Calu3 (cell line): ENCODE measurements around the gene USP54. TPM values are rescaled to one million over a fixed set of nuclear protein-coding genes. Genes with fewer than 3 reads are reported as not detected.

ENCODE experiments used
- BruUV-seq: library from RNA; stranded (reverse); fragments of 400-500 nt; replicated peaks from 2 replicates; lab custom pipeline; 2021; lab: Mats Ljungman, UMichigan
- CTCF ChIA-PET: fragments of 300-600 bp; sonication (Branson Sonifier 250); formaldehyde crosslinking; loops from one replicate; lab custom pipeline; 2022; ENCODE audit warnings: antibody characterized with exemption; lab: Charles Lee
- DNase-seq: peaks from one replicate; pipeline ENCODE4 v3.0.0; 2022
- H3K27ac Mint-ChIP-seq: one replicate; pipeline ENCODE4 v1.8.0; 2022; ENCODE audit warnings: mixed read lengths; ENCODE audit not compliant: unreplicated experiment
- H3K27me3 Mint-ChIP-seq: one replicate; pipeline ENCODE4 v1.8.0; 2022; ENCODE audit warnings: mixed read lengths; ENCODE audit not compliant: unreplicated experiment
- H3K36me3 Mint-ChIP-seq: one replicate; pipeline ENCODE4 v1.8.0; 2022; ENCODE audit warnings: mild to moderate bottlenecking, moderate library complexity, mixed read lengths; ENCODE audit not compliant: insufficient read depth, unreplicated experiment
- H3K4me1 Mint-ChIP-seq: one replicate; pipeline ENCODE4 v1.8.0; 2022; ENCODE audit warnings: mild to moderate bottlenecking, low read depth, mixed read lengths; ENCODE audit not compliant: unreplicated experiment
- H3K4me3 Mint-ChIP-seq: one replicate; pipeline ENCODE4 v1.8.0; 2022; ENCODE audit warnings: mild to moderate bottlenecking, low read depth, moderate library complexity, mixed read lengths; ENCODE audit not compliant: unreplicated experiment
- H3K9me3 Mint-ChIP-seq: one replicate; pipeline ENCODE4 v1.8.0; 2022; ENCODE audit warnings: low read depth, mixed read lengths; ENCODE audit not compliant: unreplicated experiment
- intact Hi-C: fragments of 100-400 bp; cut with micrococcal nuclease; formaldehyde crosslinking; loops from one replicate; pipeline ENCODE4 v1.10.0; 2022; ENCODE audit not compliant: unreplicated experiment
- total RNA-seq: library from RNA; stranded (reverse); gene quantifications from 2 replicates; pipeline ENCODE4 v1.2.3, GENCODE V29; 2022
- TF ChIP-seq, protein P1 (sequence below): fragments of 200-600 bp; IDR thresholded peaks from one replicate; pipeline ENCODE4 v1.8.0; 2022; ENCODE audit warnings: antibody characterized with exemption; ENCODE audit not compliant: unreplicated experiment

Gene USP54
- total RNA-seq, 1 experiment from 2014 or later = 48.1 TPM

DNA sequence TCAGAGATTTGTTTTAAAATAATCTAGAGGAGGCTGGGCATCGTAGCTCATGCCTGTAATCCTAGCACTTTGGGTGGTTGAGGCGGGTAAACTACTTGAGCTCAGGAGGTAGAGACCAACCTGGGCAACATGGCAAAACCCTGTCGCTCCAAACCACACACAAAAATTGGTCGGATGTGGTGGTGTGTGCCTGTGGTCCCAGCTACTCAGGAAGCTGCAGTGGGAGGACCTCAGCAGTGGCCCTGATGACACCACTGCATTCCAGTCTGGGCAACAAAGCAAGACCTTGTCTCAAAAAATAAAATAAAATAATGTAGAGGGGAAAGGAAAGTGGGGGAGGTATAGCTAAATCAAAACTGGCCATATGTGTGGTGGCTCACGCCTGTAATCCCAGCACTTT, 81.4 kb downstream of the USP54 start:
- H3K4me3 Mint-ChIP-seq = no peak overlapping the region
- H3K9me3 Mint-ChIP-seq = no peaks in the 10 kb centered on the region
- H3K27ac Mint-ChIP-seq = no peak overlapping the region
- TF ChIP-seq, protein P1, sequence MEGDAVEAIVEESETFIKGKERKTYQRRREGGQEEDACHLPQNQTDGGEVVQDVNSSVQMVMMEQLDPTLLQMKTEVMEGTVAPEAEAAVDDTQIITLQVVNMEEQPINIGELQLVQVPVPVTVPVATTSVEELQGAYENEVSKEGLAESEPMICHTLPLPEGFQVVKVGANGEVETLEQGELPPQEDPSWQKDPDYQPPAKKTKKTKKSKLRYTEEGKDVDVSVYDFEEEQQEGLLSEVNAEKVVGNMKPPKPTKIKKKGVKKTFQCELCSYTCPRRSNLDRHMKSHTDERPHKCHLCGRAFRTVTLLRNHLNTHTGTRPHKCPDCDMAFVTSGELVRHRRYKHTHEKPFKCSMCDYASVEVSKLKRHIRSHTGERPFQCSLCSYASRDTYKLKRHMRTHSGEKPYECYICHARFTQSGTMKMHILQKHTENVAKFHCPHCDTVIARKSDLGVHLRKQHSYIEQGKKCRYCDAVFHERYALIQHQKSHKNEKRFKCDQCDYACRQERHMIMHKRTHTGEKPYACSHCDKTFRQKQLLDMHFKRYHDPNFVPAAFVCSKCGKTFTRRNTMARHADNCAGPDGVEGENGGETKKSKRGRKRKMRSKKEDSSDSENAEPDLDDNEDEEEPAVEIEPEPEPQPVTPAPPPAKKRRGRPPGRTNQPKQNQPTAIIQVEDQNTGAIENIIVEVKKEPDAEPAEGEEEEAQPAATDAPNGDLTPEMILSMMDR = no peak
- H3K27me3 Mint-ChIP-seq = no peaks in the 10 kb centered on the region
- no TSS peak for BruUV-seq
- intact Hi-C loops = no loop called here
- CTCF ChIA-PET = no interaction called here
- peaks cover 14% of the 10 kb centered on the region for H3K36me3 Mint-ChIP-seq
- no peaks in the 10 kb centered on the region for H3K4me1 Mint-ChIP-seq
- DNase-seq = no peak

GRCh38 chr10:73506491-73506890, 84.7 kb downstream of the USP54 start:
- no peak overlapping the region for H3K4me3 Mint-ChIP-seq
- no peaks in the 10 kb centered on the region for H3K4me1 Mint-ChIP-seq
- TF ChIP-seq, protein P1 = no peak
- BruUV-seq = no TSS peak
- intact Hi-C loops = no loop called here
- H3K27me3 Mint-ChIP-seq = no peaks in the 10 kb centered on the region
- peaks cover 23% of the 10 kb centered on the region for H3K36me3 Mint-ChIP-seq
- CTCF ChIA-PET = no interaction called here
- no peak for DNase-seq
- no peak overlapping the region for H3K27ac Mint-ChIP-seq
- no peaks in the 10 kb centered on the region for H3K9me3 Mint-ChIP-seq

DNA sequence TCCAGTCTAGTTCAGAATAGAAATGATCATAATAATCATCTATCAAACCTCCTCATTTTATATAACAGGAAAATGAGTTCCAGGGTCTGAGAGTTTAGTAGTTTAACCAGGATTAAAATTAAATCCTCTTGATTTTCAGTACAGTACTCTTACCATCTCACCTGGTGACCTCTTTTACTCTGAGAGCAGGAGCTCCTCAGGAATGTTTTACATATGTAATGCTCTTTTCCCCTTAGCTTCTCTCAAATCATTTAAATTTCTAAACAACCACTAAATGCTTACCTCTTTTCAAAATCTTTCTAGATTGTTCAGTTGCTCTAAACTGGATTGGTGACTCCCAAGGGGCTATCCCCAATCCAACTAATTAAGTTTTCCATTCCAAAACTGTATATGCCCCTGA, 85.1 kb downstream of the USP54 start:
- Mint-ChIP-seq H3K36me3 (peaks cover 23% of the 10 kb centered on the region), H3K27me3 (no peaks in the 10 kb centered on the region), H3K9me3 (no peaks in the 10 kb centered on the region), H3K27ac (no peak overlapping the region), H3K4me1 (no peaks in the 10 kb centered on the region), H3K4me3 (no peak overlapping the region)
- no peak for DNase-seq
- BruUV-seq = no TSS peak
- CTCF ChIA-PET = no interaction called here
- intact Hi-C loops = no loop called here
- TF ChIP-seq, protein P1 = no peak

GRCh38 chr10:73503037-73503436, 88.1 kb downstream of the USP54 start:
- Mint-ChIP-seq H3K9me3 (no peaks in the 10 kb centered on the region), H3K36me3 (peaks cover 17% of the 10 kb centered on the region), H3K27ac (no peak overlapping the region), H3K27me3 (no peaks in the 10 kb centered on the region), H3K4me3 (no peak overlapping the region), H3K4me1 (no peaks in the 10 kb centered on the region)
- no peak for DNase-seq
- CTCF ChIA-PET = no interaction called here
- no TSS peak for BruUV-seq
- TF ChIP-seq, protein P1 = no peak
- intact Hi-C loops = no loop called here
